ENCODE data around the gene ITPKB.

Gene ITPKB

GRCh38 chr1:226674892-226675714 is 64.0 kb downstream of the ITPKB start:
- TF ChIP-seq, protein P1, sequence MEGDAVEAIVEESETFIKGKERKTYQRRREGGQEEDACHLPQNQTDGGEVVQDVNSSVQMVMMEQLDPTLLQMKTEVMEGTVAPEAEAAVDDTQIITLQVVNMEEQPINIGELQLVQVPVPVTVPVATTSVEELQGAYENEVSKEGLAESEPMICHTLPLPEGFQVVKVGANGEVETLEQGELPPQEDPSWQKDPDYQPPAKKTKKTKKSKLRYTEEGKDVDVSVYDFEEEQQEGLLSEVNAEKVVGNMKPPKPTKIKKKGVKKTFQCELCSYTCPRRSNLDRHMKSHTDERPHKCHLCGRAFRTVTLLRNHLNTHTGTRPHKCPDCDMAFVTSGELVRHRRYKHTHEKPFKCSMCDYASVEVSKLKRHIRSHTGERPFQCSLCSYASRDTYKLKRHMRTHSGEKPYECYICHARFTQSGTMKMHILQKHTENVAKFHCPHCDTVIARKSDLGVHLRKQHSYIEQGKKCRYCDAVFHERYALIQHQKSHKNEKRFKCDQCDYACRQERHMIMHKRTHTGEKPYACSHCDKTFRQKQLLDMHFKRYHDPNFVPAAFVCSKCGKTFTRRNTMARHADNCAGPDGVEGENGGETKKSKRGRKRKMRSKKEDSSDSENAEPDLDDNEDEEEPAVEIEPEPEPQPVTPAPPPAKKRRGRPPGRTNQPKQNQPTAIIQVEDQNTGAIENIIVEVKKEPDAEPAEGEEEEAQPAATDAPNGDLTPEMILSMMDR (conservative IDR thresholded peaks at IDR 0.05) = no peak
- H3K27ac ChIP-seq = peak overlapping the region; percentile 93

DNA sequence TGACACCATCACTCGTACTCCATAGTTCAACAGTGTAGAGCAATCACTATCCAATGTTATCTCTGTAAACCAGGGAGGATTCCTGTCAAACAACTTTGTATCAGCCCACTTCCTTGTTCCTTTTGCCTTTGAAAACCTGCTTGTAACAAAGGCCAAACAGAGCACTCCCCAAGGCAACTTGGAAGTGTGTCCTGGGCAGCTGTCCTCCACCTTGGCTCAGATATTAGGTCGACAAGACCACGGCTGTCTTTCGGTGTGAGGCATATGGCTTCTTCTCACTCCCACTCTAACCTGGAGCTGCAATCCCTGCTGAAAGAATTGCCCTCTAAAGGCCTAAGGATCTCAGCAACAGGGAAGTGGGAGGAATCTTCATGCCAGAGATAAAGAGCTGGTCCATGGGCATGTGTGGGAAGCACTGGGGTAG is 66.7 kb downstream of the ITPKB start:
- TF ChIP-seq, protein P1 (conservative IDR thresholded peaks at IDR 0.05) = no peak
- H3K27ac ChIP-seq = peak overlapping the region; percentile 93

- H3K27ac ChIP-seq = peak overlapping the region; percentile 93
- TF ChIP-seq, protein P1 (conservative IDR thresholded peaks at IDR 0.05) = no peak
Measured at GRCh38 chr1:226671277-226671676, 67.8 kb downstream of the ITPKB start.

- TF ChIP-seq, protein P1 (conservative IDR thresholded peaks at IDR 0.05) = no peak
- no peak overlapping the region for H3K27ac ChIP-seq
Measured at GRCh38 chr1:226670073-226670472, 69.0 kb downstream of the ITPKB start.

DNA sequence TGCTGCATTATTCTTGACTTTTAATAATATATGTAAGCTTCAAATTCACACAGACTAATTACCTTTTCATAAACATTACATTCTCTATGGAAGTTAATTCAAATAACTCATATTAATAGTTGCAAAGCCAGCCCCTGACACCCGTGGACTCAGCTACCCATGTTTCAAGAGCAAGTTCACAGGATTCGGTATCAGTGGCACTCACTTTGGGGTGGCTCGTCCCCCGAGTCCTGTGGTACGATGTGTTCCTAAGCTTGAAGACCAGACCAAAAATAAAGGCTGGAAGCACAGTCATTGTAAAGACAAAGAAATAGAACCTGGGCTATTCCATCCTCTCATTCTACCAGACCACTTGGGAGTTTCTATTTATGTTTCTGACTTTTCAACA is 70.9 kb downstream of the ITPKB start:
- TF ChIP-seq, protein P1 (conservative IDR thresholded peaks at IDR 0.05) = no peak
- H3K27ac ChIP-seq = no peak overlapping the region

- no peak overlapping the region for H3K27ac ChIP-seq
- TF ChIP-seq, protein P1 (conservative IDR thresholded peaks at IDR 0.05) = no peak
Measured at GRCh38 chr1:226666692-226667091, 72.4 kb downstream of the ITPKB start.

DNA sequence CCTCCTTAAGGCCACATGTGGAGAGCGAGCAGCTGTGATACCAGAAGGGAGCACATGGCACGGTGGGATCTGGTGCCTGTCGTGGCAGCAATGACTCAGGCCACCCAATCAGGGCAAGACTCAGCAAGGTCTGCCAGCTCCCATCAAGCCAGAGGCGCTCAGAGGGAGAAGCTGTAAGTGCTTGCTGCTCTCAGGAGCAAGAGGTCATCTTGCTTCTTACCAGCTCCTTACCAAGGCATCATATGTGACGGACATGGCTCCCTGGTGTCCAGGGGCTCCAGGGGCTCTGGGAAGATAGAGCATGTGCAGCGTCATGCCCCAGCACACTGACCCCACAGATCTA is 72.9 kb downstream of the ITPKB start:
- H3K27ac ChIP-seq = no peak overlapping the region
- TF ChIP-seq, protein P1 (conservative IDR thresholded peaks at IDR 0.05) = no peak
